ENCODE data around the gene SORCS2.

GRCh38 chr4:7693237-7693608 lies 500.9 kb downstream of the SORCS2 start:
- TF ChIP-seq EZH2phosphoT487 (IDR thresholded peaks at IDR 0.05; ENCODE audit: insufficient read depth, low read depth) (no peak), EZH2 (IDR thresholded peaks at IDR 0.05; ENCODE audit: insufficient read depth, poor library complexity, severe bottlenecking) (no peak)

Measured in GM23248 (cell line).